Hepatocyte (in vitro differentiated cells): ENCODE data around the gene SNTG2. TPM values are rescaled to one million over a fixed set of nuclear protein-coding genes. Genes with fewer than 3 reads are reported as not detected.

Experiments
- DNase-seq: peaks from one replicate; pipeline ENCODE4 v3.0.0-alpha.2; 2016; ENCODE audit warnings: low spot score
- H2AFZ ChIP-seq: fragments of 200-600 bp; sonication (generic); 2 replicates; pipeline ENCODE4 v1.6.0; 2016; ENCODE audit warnings: antibody characterized with exemption, mild to moderate bottlenecking
- H3K27ac ChIP-seq: fragments of 200-600 bp; sonication (generic); 2 replicates; pipeline ENCODE4 v1.5.1; 2016; ENCODE audit warnings: mild to moderate bottlenecking
- H3K27me3 ChIP-seq: fragments of 200-600 bp; sonication (generic); 2 replicates; pipeline ENCODE4 v1.6.1; 2016
- H3K36me3 ChIP-seq: fragments of 200-600 bp; sonication (generic); replicated peaks from 2 replicates; pipeline ENCODE4 v1.5.1; 2016; ENCODE audit warnings: low read depth; ENCODE audit not compliant: insufficient read depth
- H3K4me1 ChIP-seq: fragments of 200-600 bp; sonication (generic); 2 replicates; pipeline ENCODE4 v1.5.1; 2016; ENCODE audit warnings: mild to moderate bottlenecking, moderate library complexity; ENCODE audit not compliant: insufficient read depth
- H3K4me2 ChIP-seq: fragments of 200-600 bp; sonication (generic); 2 replicates; pipeline ENCODE4 v1.6.0; 2016
- H3K4me3 ChIP-seq: fragments of 200-600 bp; sonication (generic); 2 replicates; pipeline ENCODE4 v1.5.1; 2016; ENCODE audit warnings: mild to moderate bottlenecking
- H3K79me2 ChIP-seq: fragments of 200-600 bp; sonication (generic); 2 replicates; pipeline ENCODE4 v1.6.0; 2017; ENCODE audit warnings: mild to moderate bottlenecking
- H3K9me2 ChIP-seq: fragments of 200-600 bp; sonication (generic); replicated peaks from 2 replicates; pipeline ENCODE4 v1.6.0; 2017; ENCODE audit warnings: mild to moderate bottlenecking; ENCODE audit not compliant: insufficient read depth
- H3K9me3 ChIP-seq: fragments of 200-600 bp; sonication (generic); 2 replicates; pipeline ENCODE4 v1.5.1; 2016; ENCODE audit warnings: low read depth, mild to moderate bottlenecking
- H4K20me1 ChIP-seq: fragments of 200-600 bp; sonication (generic); 2 replicates; pipeline ENCODE4 v1.6.0; 2016; ENCODE audit warnings: mild to moderate bottlenecking; ENCODE audit not compliant: insufficient read depth, poor library complexity, severe bottlenecking
- EZH2 ChIP-seq: fragments of 200-600 bp; sonication (generic); IDR thresholded peaks from 2 replicates; pipeline ENCODE4 v1.6.1; 2016; ENCODE audit warnings: antibody characterized with exemption, mild to moderate bottlenecking, borderline replicate concordance
- EZH2phosphoT487 ChIP-seq: fragments of 200-600 bp; sonication (generic); IDR thresholded peaks from one replicate; pipeline ENCODE4 v1.6.1; 2018; ENCODE audit warnings: antibody characterized with exemption, mild to moderate bottlenecking, low read depth, moderate library complexity; ENCODE audit not compliant: unreplicated experiment, severe bottlenecking
- WGBS: methylation state at CpG from one replicate; pipeline ENCODE4 v1.1.6; 2016; ENCODE audit warnings: low lambda C conversion rate; ENCODE audit errors: missing lambda C conversion rate; 5-methylcytosine and 5-hydroxymethylcytosine counted together
- polyA plus RNA-seq: library from polyadenylated mRNA; unstranded; fragments of >200 nt; fragmentation: Nextera tagmentation; extraction: Ambion mirVana; gene quantifications from 2 replicates; pipeline ENCODE4 v1.2.1, GENCODE V29; 2016
- total RNA-seq: library from RNA; depleted of rRNA; stranded (reverse); fragments of >200 nt; gene quantifications from 2 replicates; pipeline ENCODE4 v1.2.3, GENCODE V29; 2014
- TF ChIP-seq, protein P1 (sequence below): fragments of 200-600 bp; sonication (generic); IDR thresholded peaks from 2 replicates; pipeline ENCODE4 v1.5.1; 2016; ENCODE audit warnings: antibody characterized with exemption, mild to moderate bottlenecking; ENCODE audit not compliant: poor library complexity

The SNTG2 gene
- total and polyA plus RNA-seq, 2 experiments from 2014 or later, result not detected

DNA sequence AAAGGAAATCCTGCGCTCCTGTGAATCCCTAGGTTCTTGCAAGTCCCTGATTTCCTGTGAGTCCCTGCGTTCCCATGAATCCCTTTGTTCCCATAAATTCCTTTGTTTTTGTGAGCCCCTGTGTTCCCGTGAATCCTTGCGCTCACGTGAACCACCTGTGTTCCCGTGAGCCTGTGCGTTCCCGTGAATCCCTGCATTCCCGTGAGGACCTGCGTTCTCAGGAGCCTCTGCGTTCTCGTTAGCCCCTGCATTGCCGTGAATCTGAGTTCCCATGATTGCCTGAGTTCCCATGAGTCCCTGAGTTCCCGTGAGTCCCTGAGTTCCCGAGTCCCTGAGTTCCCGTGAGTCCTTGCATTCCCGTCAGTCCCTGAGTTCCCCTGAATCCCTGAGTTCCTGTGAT lies 71.5 kb downstream of the SNTG2 start:
- H3K36me3 ChIP-seq, result no peaks in the 10 kb centered on the region
- no peak overlapping the region for H3K4me3 ChIP-seq
- H3K4me1 ChIP-seq, result no peaks in the 10 kb centered on the region
- H3K27me3 ChIP-seq, result no peaks in the 10 kb centered on the region
- no peaks in the 10 kb centered on the region for H4K20me1 ChIP-seq
- DNase-seq, result no peak
- no peak overlapping the region for H2AFZ ChIP-seq
- H3K79me2 ChIP-seq, result no peaks in the 10 kb centered on the region
- no peaks in the 10 kb centered on the region for H3K9me3 ChIP-seq
- H3K9me2 ChIP-seq, result no peaks in the 10 kb centered on the region
- no peak overlapping the region for H3K4me2 ChIP-seq
- TF ChIP-seq, protein P1, sequence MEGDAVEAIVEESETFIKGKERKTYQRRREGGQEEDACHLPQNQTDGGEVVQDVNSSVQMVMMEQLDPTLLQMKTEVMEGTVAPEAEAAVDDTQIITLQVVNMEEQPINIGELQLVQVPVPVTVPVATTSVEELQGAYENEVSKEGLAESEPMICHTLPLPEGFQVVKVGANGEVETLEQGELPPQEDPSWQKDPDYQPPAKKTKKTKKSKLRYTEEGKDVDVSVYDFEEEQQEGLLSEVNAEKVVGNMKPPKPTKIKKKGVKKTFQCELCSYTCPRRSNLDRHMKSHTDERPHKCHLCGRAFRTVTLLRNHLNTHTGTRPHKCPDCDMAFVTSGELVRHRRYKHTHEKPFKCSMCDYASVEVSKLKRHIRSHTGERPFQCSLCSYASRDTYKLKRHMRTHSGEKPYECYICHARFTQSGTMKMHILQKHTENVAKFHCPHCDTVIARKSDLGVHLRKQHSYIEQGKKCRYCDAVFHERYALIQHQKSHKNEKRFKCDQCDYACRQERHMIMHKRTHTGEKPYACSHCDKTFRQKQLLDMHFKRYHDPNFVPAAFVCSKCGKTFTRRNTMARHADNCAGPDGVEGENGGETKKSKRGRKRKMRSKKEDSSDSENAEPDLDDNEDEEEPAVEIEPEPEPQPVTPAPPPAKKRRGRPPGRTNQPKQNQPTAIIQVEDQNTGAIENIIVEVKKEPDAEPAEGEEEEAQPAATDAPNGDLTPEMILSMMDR, result no peak
- no peak for TF ChIP-seq EZH2phosphoT487
- TF ChIP-seq EZH2, result no peak
- WGBS, result 96% methylated on average over 17 of the region's 17 CpGs
- H3K27ac ChIP-seq, result no peak overlapping the region

DNA sequence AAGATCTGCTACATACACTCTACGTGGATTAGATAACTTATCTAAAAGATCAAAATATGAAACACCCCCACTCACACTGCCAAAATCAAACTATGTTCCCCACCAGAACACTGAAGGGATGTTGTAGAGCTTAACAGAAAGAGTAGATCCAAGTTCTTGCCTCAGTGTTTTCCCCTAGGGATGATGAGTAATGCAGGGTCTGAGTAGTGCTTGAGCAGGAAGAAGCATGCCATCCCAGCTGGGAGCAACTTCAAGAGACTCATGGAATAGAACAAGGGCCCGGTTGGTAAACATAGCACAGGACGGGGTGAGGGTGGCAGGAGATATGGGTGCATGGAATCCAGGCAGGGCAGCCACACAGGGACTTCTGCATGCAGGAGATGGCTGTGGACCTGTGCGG lies 74.3 kb downstream of the SNTG2 start:
- 76% methylated on average over 4 of the region's 4 CpGs for WGBS
- H3K36me3 ChIP-seq, result no peaks in the 10 kb centered on the region
- no peak for TF ChIP-seq EZH2phosphoT487
- TF ChIP-seq, protein P1, result no peak

GRCh38 chr2:1026141-1026540 lies 75.5 kb downstream of the SNTG2 start:
- H4K20me1 ChIP-seq, result no peaks in the 10 kb centered on the region
- DNase-seq, result no peak
- H3K36me3 ChIP-seq, result no peaks in the 10 kb centered on the region
- no peaks in the 10 kb centered on the region for H3K4me1 ChIP-seq
- H3K4me3 ChIP-seq, result no peak overlapping the region
- WGBS, result 85% methylated on average over 4 of the region's 4 CpGs
- H3K27ac ChIP-seq, result no peak overlapping the region
- H3K9me3 ChIP-seq, result no peaks in the 10 kb centered on the region
- TF ChIP-seq EZH2, result no peak
- no peak overlapping the region for H3K4me2 ChIP-seq
- H3K27me3 ChIP-seq, result no peaks in the 10 kb centered on the region
- H2AFZ ChIP-seq, result no peak overlapping the region
- no peaks in the 10 kb centered on the region for H3K79me2 ChIP-seq
- no peaks in the 10 kb centered on the region for H3K9me2 ChIP-seq

More for the DNA sequence above, 74.3 kb downstream of the SNTG2 start:
- Histone ChIP-seq H3K9me2 (no peaks in the 10 kb centered on the region), H2AFZ (no peak overlapping the region), H3K27me3 (no peaks in the 10 kb centered on the region), H3K27ac (no peak overlapping the region), H3K79me2 (no peaks in the 10 kb centered on the region), H4K20me1 (no peaks in the 10 kb centered on the region), H3K4me1 (no peaks in the 10 kb centered on the region), H3K4me2 (no peak overlapping the region), H3K4me3 (no peak overlapping the region), H3K9me3 (no peaks in the 10 kb centered on the region)
- DNase-seq, result no peak

- TF ChIP-seq, protein P1, result no peak
- no peak for TF ChIP-seq EZH2phosphoT487
- no peak for TF ChIP-seq EZH2
- Histone ChIP-seq H3K4me3 (no peak overlapping the region), H3K36me3 (no peaks in the 10 kb centered on the region), H2AFZ (no peak overlapping the region), H3K79me2 (no peaks in the 10 kb centered on the region), H3K9me3 (no peaks in the 10 kb centered on the region), H4K20me1 (no peaks in the 10 kb centered on the region), H3K27me3 (no peaks in the 10 kb centered on the region), H3K4me1 (no peaks in the 10 kb centered on the region), H3K4me2 (no peak overlapping the region), H3K27ac (no peak overlapping the region), H3K9me2 (no peaks in the 10 kb centered on the region)
- WGBS, result 87% methylated on average over 8 of the region's 8 CpGs
- DNase-seq, result no peak
These were observed 78.2 kb downstream of the SNTG2 start for GRCh38 chr2:1028831-1029230.
